Thyroid gland (tissue), 4 donors: Measurements from ENCODE around the gene SETX.

ENCODE experiments used
- CTCF ChIP-seq, 6 experiments: fragments of 200-600 bp in 3 of 6; fragments of 450-650 bp in 3 of 6; sonication (generic) in 3 of 6; IDR thresholded peaks; one replicate each; pipeline ENCODE4 v1.5.1; 2016 to 2019; ENCODE audit warnings: antibody characterized with exemption in 6 of 6, mild to moderate bottlenecking in 2 of 6, inconsistent platforms in 1 of 6, moderate library complexity in 1 of 6
- POLR2A ChIP-seq, 2 donors: fragments of 450-650 bp; IDR thresholded peaks; one replicate each; pipeline ENCODE4 v1.6.1; 2017; ENCODE audit warnings: antibody characterized with exemption in 2 of 2, mild to moderate bottlenecking in 2 of 2, moderate library complexity in 1 of 2

GRCh38 chr9:132327537-132327936 lies 27.2 kb downstream of the SETX start:
- TF ChIP-seq CTCF (IDR thresholded peaks at IDR 0.05) (no peak), POLR2A (IDR thresholded peaks at IDR 0.05) (no peak)
